Heart left ventricle (tissue), 13 donors: ENCODE data around the gene SH3PXD2A.

Experiments used
- CTCF ChIP-seq, 12 donors: fragments of 200-600 bp; sonication (generic) in 4 of 12; IDR thresholded peaks; one replicate each; pipeline versions ENCODE4 v1.5.0 to v1.8.0; 2018 to 2022; ENCODE audit warnings: antibody characterized with exemption in 12 of 12, mild to moderate bottlenecking in 5 of 12
- POLR2A ChIP-seq, 2 donors: fragments of 450-650 bp; IDR thresholded peaks; one replicate each; pipeline ENCODE4 v1.6.1; 2017; ENCODE audit warnings: antibody characterized with exemption in 2 of 2, mild to moderate bottlenecking in 2 of 2, moderate library complexity in 2 of 2
- donor health status: ischemic (EF 13 %, LVEDD 7.1; RV severe dilation, severe dysfunction).
- donor health status: DM: no; HTN: yes; CAD: no.
- donor health status: DM: no; HTN: no; CAD: no.
- donor health status: ischemic (EF 25% LVEDD 6.9; RV normal size, moderate dysfunction).
- donor health status: ischemic (EF 25% LVEDD 5.7; RV mildly dilated, moderate dysfunction).
- donor health status: ischemic (EF 35%, LVEDD 5.7; RV mildly dilated, moderate dysfunction).
- donor health status: nonischemic (EF 11% LVEDD 7.7; RV severe dilation, severe dysfunction).
- donor health status: DM: yes; HTN: yes; CAD: no.
- donor health status: PGD.
- donor health status: ischemic (EF 29% LVEDD 5.4; RV normal size, mild dysfunction).
- donor health status: nonischemic (EF 23%, LVEDD 6.1; RV moderate dilation, normal function).

GRCh38 chr10:103871006-103871405 is 15.6 kb upstream of the SH3PXD2A start:
- TF ChIP-seq CTCF (IDR thresholded peaks at IDR 0.05) (no peak), POLR2A (IDR thresholded peaks at IDR 0.05) (no peak)
